ENCODE results near the gene NRCAM. TPM values are rescaled to one million over a fixed set of nuclear protein-coding genes. Genes with fewer than 3 reads are reported as not detected.

Gene NRCAM
- total and polyA plus RNA-seq, 12 donors = 0.08 to 1.3 (median 0.38) TPM

- no peak for DNase-seq
- peak overlapping the region; percentile 21 to 57 (median 50) for H3K4me3 ChIP-seq
- intact Hi-C loops (cut with DNase I) = loop anchor here in 6 of 10 donors (5.0 to 10.0 kb wide), 2 partner anchors 270 to 273 kb away; no protein-coding TSS in a partner anchor
- no peaks in the 10 kb centered on the region for H3K9me3 ChIP-seq
- peak in 3 of 8 donors; percentile 17 to 46 (median 30) for ATAC-seq
- no peak overlapping the region for H3K27ac ChIP-seq
- 0 to 1% methylated on average over 69 to 72 of the region's 72 CpGs for WGBS, 2 donors
- no peaks in the 10 kb centered on the region for H3K36me3 ChIP-seq
- H3K4me1 ChIP-seq = peaks cover 3 to 23% (median 16%) of the 10 kb centered on the region in 9 donors
- no peak for TF ChIP-seq CTCF (IDR thresholded peaks at IDR 0.05)
- H3K27me3 ChIP-seq = peaks cover 6 to 99% (median 80%) of the 10 kb centered on the region in 7 donors
Measured at GRCh38 chr7:108454674-108455550, 1.3 kb downstream of the NRCAM start.

- peaks cover 6 to 94% (median 79%) of the 10 kb centered on the region in 7 donors for H3K27me3 ChIP-seq
- ATAC-seq = no peak
- 37 to 39% methylated on average over 4 of the region's 4 CpGs for WGBS, 2 donors
Measured at GRCh38 chr7:108454317-108454673, 1.9 kb downstream of the NRCAM start.

GRCh38 chr7:108453320-108453719 is 2.9 kb downstream of the NRCAM start:
- ATAC-seq (no peak), DNase-seq (no peak)
- Histone ChIP-seq H3K9me3 (no peaks in the 10 kb centered on the region), H3K4me1 (peaks cover 3 to 23% (median 16%) of the 10 kb centered on the region in 9 donors), H3K36me3 (no peaks in the 10 kb centered on the region), H3K4me3 (no peak overlapping the region), H3K27me3 (peaks cover 6 to 90% (median 77%) of the 10 kb centered on the region in 7 donors), H3K27ac (no peak overlapping the region)
- intact Hi-C loops (cut with DNase I) = loop anchor here in 5 of 10 donors (10.0 kb wide), 1 partner anchor 269 kb away; no protein-coding TSS in a partner anchor
- no peak for TF ChIP-seq CTCF (IDR thresholded peaks at IDR 0.05)
- WGBS, 2 donors = 86 to 92% methylated on average over 4 of the region's 4 CpGs

More at GRCh38 chr7:108454317-108454673, 1.9 kb downstream of the NRCAM start:
- Histone ChIP-seq H3K9me3 (no peaks in the 10 kb centered on the region), H3K36me3 (no peaks in the 10 kb centered on the region), H3K4me1 (peaks cover 3 to 23% (median 16%) of the 10 kb centered on the region in 9 donors), H3K27ac (no peak overlapping the region), H3K4me3 (peak overlapping the region in 9 of 10 donors; percentile 21 to 57 (median 48))
- no peak for TF ChIP-seq CTCF (IDR thresholded peaks at IDR 0.05)
- DNase-seq = no peak
- intact Hi-C loops (cut with DNase I) = loop anchor here in 5 of 10 donors (10.0 kb wide), 1 partner anchor 269 kb away; no protein-coding TSS in a partner anchor

GRCh38 chr7:108452707-108453106 is 3.5 kb downstream of the NRCAM start:
- whole genome bisulfite sequencing, 2 donors = 50 to 68% methylated on average over 2 of the region's 2 CpGs
- Histone ChIP-seq H3K27ac (no peak overlapping the region), H3K4me1 (peaks cover 3 to 23% (median 16%) of the 10 kb centered on the region in 9 donors), H3K9me3 (no peaks in the 10 kb centered on the region), H3K4me3 (no peak overlapping the region), H3K36me3 (no peaks in the 10 kb centered on the region), H3K27me3 (peaks cover 6 to 87% (median 71%) of the 10 kb centered on the region in 7 donors)
- ATAC-seq = no peak
- TF ChIP-seq CTCF (IDR thresholded peaks at IDR 0.05) = peak in 6 of 9 donors; percentile 17 to 44 (median 32)
- intact Hi-C loops (cut with DNase I) = loop anchor here in 5 of 10 donors (10.0 kb wide), 1 partner anchor 268 kb away; no protein-coding TSS in a partner anchor
- no peak for DNase-seq
